D341Med (cell line): ENCODE measurements around the gene RNF121.

Experiments used
- DNase-seq: peaks from one replicate; pipeline ENCODE4 v3.0.0; 2012; ENCODE audit warnings: low spot score

Gene RNF121

DNA sequence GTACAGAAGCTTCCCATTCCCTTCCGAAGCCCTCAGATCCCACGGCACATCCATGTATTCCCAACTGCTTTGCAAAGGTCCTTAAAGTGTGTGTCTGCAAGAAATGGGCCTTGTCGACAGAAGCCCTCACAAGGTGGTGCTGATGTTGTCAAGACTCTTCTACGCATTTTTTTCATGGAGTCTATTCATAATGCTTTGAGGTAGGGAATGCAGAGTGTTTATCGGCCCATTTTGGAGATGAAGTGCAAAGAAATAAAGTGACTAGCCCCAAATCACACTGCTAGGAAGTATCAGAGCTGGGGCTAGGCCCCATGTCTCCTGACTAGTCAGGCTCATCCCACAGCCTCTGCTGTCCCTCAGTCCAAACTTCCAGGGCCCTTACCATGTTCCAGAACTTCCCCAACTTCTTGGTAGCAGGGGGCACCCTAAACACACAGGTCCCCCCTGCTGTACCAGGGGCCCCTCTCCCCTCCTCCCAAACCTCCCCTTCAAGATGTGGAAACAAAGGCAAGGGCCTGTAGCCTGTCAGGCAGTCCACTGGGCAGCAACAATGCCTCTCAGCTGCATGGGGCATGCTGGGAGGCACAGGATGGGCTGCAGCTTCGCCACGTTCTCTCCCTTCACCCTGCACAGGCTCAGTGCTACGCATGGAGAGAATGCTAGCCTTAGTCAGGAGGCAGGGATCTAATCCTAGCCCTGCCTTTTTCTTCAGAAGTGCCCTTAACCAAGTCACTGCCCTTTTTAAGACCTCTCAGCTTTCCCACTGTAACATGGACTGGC lies 77.7 kb downstream of the RNF121 start:
- no peak for DNase-seq

DNA sequence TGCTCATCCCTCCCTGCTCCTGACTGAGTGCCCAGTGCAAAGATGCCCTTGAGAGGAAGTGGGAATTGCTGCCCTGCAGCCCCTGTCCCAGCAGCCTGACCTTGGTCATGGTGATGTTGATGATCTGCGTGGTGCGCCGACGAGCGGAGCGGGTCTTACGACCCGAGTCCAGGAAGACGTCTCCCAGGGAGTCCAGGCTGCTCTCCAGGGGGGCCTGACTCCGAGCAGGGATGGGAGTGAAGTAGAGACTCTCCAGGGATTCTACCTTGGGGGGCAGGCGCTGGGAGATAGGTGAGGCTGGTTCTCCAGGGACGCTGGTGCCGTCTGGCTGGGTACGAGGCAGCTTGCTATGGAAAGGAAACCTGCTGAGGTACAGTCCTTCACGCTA lies 78.2 kb downstream of the RNF121 start:
- no peak for DNase-seq

DNA sequence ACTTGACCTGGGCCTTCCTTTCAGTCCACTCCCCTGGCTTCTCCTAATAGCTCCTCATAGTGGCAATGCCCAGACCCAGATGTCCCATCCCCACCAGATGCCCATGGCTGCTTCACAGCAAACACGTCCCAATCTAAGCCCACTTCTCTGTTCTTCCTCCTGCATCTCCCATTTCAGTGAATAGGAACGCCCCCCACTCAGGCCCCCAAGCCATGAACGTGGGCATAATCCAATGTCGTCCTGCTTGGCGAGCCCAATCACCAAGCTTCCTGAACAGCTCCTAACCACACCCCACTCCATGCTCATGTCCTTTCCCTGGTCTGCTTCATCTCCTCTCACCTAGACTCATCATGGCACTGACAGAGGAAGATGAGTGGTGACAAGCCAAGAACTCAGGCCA lies 78.7 kb downstream of the RNF121 start:
- no peak for DNase-seq

DNA sequence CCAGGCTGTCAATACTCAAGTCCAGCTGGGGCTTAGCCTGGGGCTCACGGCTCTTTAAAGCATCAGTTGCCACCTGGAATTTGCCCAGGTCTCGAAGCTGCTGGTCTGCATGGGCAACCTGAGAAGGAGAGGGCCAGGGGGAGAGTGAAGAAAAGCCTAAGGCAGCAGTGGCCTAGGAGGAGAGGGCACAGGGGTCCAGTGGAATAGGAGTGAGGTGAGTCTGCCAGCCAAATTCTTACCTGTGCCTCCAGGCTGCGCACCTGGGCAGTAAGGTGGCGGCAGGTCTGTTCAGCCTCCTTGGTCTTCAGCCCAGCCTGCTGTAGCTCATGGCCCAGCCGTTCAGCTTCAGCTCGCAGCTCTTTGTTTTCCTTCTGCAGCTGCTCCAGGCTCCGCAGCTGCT lies 79.9 kb downstream of the RNF121 start:
- DNase-seq = no peak

DNA sequence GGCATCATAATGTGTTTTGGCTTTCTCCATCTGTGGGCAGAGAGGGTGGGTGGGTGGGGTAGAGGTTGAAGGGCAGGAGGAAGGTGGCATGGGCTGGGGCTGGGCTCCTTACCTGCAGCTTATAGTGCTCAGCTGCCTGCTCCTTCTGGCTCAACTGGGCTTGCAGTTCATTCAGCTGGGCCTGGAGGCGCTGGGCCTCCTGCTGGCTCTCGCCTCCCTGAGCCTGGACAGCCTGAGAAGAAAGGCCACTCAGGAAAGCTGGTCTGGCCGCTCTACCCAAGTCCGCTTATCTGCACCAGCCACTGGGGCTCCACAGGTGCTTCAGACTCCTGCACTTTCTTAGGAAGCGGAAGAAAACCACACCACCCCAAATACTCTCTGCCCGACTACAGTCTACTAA lies 80.3 kb downstream of the RNF121 start:
- no peak for DNase-seq

DNA sequence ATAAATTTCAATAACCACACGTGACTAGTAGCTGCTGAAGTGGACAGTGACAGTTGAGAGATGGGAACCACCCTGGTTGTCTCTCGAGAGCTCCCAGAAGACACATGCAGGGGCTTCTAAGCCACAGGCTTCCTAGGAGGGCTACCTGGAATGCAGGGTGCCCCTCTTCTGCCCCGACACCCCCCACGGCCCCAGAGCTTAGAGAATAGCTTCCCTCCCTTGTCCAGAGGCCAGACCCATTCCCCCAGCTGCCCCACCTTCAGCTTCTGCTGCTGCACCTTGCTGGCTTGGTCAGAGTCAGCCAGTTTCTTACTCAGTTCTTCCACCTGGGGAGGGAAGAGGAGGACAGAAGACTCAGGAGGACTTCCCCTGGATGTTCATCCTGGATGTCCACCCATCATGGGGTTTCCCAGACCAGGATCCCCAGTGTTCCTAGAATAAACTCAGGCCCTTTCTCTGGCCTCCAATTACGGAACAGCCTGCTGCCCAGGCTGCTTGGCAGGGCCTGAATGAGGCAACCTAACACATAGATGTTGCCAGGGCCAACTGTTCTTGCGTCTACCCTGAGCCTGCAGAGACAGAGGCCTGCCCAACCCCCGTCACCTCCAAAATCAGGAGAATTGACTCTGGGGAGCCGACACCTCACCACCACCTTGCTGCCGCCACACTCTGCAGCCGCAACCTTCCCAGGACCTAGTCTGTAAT lies 81.8 kb downstream of the RNF121 start:
- no peak for DNase-seq

DNA sequence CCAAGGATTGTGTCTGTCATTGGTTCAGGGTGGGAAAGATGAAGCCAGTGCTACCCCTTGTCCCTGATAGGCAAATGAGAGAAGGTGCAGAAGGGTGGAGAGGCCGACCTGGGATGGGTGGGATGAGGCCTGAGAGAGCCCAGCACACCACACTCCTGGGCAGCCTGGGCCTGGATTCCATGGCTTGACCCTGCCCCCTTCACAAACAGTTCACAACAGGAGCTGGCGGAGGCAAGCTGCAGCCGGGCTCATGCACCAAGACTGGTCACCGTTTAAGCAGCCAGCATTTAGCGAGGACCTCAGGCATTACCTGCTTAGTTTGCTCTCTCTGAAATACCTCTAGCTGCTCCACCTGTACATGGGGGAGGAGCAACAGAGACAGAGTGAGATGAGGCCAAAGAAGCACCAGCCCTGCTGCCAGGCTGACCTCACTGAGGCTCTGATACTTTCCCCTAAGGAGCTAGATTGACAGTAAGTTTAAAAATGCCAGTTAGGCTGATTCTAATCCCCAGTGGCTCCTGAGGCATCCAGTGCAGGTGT lies 83.3 kb downstream of the RNF121 start:
- no peak for DNase-seq

DNA sequence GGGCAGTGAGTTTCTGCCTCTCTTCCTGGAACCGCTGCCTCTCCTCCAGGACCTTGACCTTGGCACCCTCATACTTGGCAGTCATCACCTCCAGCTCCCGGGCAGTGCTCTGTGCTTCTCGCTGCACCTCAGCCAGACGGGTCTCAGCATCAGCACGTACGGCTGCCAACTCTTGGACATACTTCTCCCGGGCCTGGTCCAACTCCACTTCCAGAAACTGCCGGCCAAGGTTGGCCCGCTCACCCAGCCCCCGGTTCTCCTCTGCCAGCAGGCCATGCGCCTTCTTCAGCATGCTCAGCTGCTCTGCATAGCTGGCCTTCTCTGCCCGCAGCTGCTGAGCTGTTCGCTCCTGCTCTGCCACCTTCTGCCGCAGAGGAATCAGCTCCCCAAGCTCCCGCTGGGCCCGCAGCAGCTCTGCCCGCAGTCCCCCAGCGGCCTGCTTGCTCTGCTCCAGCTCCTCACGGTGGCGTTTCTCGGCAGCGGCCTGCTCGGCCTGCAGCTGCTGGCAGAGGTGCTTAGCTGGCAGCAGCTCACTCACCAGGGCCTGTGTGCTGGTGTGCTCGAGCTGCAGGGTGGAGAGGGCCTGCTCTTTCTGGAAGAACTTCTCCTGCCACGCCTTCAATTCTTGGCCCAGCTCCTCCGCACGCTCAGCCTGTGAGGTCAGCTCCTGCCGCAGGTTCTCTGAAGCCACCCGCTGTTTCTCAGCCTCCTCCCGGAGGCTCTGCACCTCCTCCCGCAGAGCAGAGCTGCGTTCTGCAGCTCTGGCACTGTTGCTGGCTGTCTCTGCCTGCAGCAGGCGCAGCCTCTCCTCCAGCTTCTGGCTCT lies 84.3 kb downstream of the RNF121 start:
- DNase-seq = no peak

DNA sequence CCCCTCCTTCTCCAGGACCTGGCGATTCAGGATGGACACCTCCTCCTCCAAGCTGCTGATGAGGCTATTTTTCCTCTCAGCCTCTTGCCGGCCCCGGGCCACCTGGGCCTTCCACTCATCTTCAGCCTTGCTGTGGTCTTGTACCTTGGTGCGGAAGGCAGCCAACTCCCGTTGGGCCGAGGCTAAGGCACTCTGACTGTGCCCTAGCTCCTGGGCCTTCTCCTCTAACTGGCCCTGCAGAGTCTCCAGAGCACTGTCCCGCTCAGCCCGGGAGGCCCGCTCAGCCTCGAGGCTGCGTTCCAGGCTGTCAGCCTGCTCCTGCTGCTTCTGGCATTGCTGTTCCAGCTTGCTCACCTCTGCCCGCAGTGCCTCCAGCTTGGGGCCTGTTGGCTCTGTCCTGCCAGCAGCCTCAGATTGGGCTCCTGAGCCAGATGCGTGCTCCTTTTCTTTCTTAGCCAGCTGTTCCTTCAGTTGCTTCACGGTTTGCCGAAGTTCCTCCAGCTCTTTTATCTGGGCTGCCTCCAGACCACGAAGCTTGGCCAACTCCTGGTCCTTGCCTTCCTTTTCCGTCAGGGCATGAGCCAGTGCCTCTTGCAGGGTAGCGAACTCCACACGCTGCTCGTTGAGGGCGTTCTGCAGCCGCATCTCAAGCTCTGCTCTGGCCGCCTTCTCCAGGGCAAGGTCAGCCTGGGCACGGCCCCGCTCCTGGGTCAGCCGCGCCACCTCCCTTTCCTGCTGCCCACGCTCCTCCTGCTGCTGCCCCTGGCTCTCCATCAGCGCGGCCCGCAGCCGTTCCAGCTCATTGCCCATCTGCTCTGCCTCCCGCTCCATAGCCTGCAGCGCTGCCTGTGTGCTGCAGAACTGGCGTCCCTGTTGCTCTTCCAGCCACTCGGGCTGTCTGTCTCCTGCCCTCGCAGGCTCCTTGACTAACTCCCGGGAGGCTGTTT lies 85.2 kb downstream of the RNF121 start:
- no peak for DNase-seq

DNA sequence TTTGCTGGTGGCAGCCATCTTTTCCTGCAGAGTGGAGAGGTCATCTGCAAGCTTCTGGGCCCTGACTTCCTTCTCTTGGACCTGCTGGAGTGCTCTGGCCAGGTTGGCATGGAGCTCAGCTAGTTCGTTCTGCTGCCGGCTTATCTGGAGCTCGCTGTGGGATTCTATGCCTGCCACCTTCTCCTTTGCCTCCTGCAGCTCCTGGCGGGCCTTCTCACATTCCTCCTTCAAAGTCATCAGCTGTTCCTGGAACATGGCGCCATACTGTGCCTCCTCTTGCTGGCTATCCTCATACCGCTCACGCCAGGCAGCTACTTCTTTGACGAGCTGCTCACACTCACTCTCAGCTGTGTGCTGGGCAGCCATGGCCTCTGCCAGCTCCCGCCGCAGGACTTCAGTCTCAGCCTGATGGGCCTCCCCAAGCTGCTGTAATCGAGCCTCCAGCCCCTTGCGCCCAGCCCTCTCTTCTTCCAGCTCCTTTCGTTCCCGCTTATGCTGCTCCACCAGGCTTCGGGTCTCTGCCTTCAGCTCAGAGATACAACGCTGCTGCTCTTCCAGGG lies 86.0 kb downstream of the RNF121 start:
- no peak for DNase-seq

DNA sequence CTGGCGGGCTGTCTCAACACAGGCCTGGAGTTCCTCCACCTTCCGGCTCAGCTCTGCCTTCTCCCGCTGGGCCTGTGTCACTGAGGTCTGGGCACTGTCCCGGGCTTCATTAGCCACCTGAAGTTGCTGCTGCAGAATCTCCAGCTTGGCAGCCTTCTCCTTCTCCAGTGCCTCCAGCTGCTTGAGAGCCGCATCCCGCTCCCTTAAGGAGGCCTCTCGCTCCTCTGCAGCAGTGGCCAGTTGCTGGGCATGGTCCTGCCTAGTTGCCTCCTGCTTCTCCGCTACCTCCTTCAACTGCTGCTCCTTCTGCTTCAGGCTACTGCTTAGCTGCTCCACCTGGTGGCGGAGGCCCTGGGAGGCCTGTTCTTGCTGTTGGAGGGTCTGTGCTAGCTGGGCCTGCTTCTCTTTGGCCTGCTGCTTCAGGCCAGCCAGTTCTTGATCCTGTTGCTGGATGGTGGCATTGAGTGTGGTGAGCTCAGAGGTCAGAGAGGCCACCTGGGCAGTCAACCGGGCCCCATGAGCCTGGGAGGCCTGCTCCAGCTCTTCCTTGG lies 86.7 kb downstream of the RNF121 start:
- peak; percentile 65 for DNase-seq

DNA sequence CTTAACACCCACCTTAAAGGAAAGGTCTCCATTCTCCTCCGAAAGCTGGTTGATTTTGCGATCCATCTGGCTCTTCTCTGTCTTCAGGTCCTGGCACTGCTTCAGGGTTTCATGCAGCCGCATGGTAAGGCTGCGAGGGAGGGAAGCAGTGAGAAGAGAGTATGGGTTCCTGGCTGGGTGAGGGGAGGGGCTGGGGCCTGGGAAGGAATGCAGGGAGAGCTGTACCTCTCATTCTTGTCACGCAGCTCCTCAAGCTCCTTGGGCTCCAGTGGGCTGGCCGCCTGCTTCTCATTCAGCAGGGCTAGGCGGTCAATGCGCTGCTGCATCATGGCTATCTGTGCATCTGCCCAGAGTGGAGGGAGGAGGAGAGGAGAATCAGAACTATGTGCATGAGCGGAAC lies 89.3 kb downstream of the RNF121 start:
- DNase-seq = no peak

DNA sequence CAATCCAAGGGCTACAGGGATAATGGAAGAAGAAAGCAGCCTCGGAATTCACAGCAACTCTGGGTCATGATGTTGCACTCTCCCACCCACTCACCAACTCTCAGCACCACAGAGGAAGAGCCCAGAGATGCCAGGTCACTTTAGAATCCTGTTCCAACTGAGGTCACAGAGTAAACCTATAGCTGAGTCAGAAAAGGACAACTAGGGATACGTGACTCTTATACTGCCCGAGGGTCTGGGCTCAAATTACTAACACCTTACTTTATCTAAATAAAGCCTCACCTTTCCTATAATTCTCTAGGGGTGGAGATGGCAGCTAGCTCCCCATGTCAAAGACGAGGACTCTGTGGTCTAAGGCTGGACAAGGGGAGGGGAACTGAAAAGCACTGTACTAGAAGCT lies 94.5 kb downstream of the RNF121 start:
- DNase-seq = no peak

DNA sequence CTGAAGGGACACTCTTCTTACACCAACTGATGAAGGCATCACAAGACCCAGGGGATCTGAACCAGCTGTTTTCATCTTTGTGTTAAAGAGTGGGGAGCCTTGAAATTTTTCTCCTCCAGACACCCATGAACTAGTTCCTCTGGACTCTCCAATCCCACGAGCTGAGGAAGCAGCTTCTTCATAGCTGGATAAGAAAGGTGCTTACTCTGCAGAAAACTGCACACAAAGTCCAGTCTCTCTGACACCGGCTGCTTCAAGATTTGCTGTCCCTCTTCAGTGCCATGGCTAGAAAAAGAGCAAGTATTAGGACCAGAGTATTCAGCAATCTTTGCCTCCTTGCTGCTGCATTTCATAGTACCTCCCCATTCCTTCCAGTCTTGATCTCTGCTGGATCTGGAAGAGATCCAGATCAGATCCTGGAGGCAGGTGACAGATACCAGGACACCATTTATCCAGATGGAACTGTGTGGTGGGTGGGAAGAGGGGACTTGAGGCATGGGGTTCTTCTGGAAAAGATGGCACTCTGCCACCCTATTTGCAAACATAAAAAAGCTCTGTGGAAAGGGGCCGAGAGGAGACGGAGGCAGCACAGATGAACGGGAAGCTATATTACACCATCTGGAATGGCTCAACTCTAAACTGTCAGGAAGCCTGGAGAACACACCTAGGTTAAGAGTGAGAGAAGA lies 95.4 kb downstream of the RNF121 start:
- DNase-seq = no peak

DNA sequence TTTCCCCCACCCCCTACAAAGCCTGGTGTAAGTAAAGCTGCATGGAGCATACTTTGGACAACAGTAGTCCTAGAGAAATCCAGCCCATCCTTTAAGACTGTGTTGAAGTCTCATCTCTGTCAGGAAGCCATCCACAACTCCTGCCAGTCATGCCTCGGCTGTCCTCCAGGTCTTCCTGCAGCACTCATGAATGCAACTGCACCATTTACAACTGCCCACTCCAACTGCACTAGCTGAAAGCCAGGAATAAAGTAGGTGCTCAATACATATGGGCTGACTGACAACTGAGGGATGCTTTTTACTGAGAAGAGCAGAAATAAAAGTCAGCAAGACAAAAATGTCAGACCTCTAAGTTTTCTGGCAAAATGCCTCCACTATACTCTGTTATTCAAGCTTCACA lies 97.2 kb downstream of the RNF121 start:
- DNase-seq = no peak

DNA sequence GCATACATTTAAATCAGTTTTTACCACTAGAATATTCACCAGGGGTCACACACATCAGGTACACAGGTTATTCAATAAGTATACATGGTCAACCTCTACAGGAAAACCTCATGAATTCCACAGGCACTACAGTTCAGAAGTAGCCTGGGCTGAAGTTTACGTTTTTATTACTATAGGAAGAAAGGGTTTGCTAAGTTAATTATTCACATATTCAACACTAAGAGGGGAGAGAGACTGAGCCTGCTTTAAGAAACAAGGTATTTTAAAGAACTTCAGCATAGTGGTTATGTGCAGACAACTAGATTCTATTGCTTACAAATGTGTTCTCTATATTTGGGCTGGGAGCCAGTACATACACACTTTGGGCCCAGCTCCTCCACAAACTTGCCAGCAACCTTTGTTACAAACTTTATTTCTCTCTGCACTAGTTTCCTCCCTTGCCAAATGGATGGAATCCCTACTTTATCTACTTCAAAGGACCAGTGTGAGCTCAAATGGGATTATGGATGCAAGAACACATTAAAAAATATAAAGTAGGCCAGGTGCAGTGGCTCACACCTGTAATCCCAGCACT lies 101.7 kb downstream of the RNF121 start:
- DNase-seq = no peak

DNA sequence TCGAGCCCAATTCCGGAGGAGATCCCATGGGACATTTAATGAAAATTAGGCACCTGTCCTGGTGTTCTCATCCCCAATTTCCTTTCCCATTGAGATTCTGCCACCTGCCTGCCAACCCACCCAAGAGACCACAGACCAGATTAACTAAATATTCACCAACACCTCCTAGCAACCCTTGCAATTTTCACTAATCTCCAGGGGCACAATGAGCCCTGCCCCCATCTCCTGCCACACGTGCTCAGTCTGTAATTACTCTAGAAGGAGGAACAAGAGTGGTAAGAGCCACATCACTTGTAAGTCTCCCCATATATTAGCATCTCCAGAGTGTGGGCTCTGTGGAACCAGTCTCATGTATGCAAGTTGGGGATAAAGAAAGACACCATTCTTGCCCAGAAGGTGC lies 107.8 kb downstream of the RNF121 start:
- DNase-seq = peak; percentile 59

DNA sequence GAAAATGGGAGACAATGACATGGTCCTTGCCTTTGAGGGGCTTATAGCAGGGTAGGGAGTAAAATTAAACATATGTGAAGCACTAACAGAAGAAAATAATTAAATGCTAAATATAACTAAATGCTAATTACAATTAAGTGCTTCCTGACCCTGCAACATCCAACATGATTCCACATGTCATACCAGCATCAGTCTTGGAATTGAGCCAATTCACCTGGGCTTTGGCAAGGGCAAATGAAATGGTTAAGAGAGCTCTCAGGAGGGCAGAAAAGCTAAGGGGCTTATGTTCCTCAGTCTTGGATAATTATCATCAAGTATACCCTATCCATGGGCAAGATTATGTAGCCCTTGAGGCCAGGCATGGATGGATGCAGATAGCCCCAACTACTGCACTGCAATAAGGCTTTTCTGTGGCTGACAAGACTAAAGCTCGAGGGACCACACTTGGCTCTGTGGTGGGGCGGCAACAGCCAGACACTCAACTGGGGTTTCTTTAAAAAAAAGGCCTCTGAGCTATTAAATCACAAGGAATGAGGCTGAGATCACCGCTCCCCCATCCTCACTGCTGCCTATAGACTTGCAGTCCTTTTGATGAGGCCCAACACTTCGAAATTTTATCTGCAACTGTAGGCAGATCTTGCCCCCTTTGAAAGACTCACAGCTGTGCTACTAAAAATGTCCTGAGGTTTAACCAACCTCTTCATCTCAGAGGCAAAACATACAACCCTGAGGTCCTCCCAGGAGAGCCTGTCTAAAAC lies 108.9 kb downstream of the RNF121 start:
- DNase-seq = no peak

DNA sequence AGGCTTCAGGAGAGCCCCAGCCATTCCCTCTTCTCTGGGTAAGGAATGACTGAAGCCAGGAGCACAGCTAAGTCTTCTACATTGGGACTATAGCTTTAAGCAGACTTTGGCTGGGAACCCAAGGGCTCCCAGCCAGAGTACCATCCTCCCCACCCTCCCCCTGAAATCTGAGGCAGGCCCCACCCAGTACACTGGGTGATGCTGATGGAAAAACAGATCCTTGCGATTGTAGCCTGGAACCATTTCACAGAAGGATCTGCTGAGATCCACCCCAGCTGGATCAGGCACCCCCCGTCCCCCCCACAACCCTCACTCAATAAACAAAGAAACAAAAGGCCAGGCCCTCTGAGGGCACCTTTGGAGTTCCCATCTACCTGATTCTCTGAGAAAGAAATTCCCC lies 109.6 kb downstream of the RNF121 start:
- no peak for DNase-seq
